SK-N-SH (cell line): Measurements from ENCODE around the gene EIF4H. TPM values are rescaled to one million over a fixed set of nuclear protein-coding genes. Genes with fewer than 3 reads are reported as not detected.

Experiments
- CTCF ChIA-PET: fragments of 300-600, 350-600 bp; formaldehyde crosslinking; extraction: SDS; loops from one replicate; lab custom pipeline; 2021; lab: Yijun Ruan, JAX
- POLR2A ChIA-PET: fragments of 350-600 bp; sonication (Branson Sonifier 250); formaldehyde crosslinking; extraction: SDS; loops from one replicate; lab custom pipeline; 2020; ENCODE audit warnings: antibody characterized with exemption, inconsistent platforms; lab: Yijun Ruan, JAX
- DNase-seq: peaks from one replicate; pipeline ENCODE4 v3.0.0; 2012
- H2AFZ ChIP-seq: fragments of 200-600 bp; sonication (generic); 2 replicates; pipeline ENCODE4 v1.8.1; 2016; ENCODE audit warnings: antibody characterized with exemption, mild to moderate bottlenecking, low read depth
- H3F3A ChIP-seq: fragments of 200-600 bp; sonication (generic); replicated peaks from 2 replicates; pipeline ENCODE3; 2016; ENCODE audit warnings: antibody characterized with exemption, mild to moderate bottlenecking; ENCODE audit not compliant: insufficient read depth
- H3K27ac ChIP-seq, 2 experiments: fragments of 200-500 bp in 1 of 2; fragments of 200-600 bp in 1 of 2; sonication (Bioruptor generic) in 1 of 2; sonication (generic), shearing (Covaris generic) in 1 of 2; 2 replicates each; pipeline versions ENCODE4 v1.5.1 to v1.6.1; 2014 to 2016; ENCODE audit warnings: low read depth in 2 of 2, inconsistent platforms in 1 of 2, low read length in 1 of 2, mild to moderate bottlenecking in 1 of 2, mixed read lengths in 1 of 2
- H3K27me3 ChIP-seq: fragments of 200-600 bp; sonication (generic), shearing (Covaris generic); 2 replicates; pipeline ENCODE4 v1.6.1; 2016; ENCODE audit warnings: mixed run types; ENCODE audit not compliant: insufficient read depth
- H3K36me3 ChIP-seq, 2 experiments: fragments of 200-500 bp in 1 of 2; fragments of 200-600 bp in 1 of 2; sonication (Bioruptor generic) in 1 of 2; sonication (generic) in 1 of 2; replicated peaks in 1 of 2; 2 replicates each; pipeline versions ENCODE3 to v1.5.1; 2014 to 2016; ENCODE audit warnings: low read length in 1 of 2, mild to moderate bottlenecking in 1 of 2; ENCODE audit not compliant: insufficient read depth in 2 of 2, control insufficient read depth in 1 of 2
- H3K4me1 ChIP-seq, 2 experiments: fragments of 200-500 bp in 1 of 2; fragments of 200-600 bp in 1 of 2; sonication (Bioruptor generic) in 1 of 2; sonication (generic), shearing (Covaris generic) in 1 of 2; 2 replicates each; pipeline versions ENCODE4 v1.5.1 to v1.6.1; 2014 to 2016; ENCODE audit warnings: low read depth in 1 of 2, low read length in 1 of 2, mixed run types in 1 of 2; ENCODE audit not compliant: insufficient read depth in 2 of 2, control insufficient read depth in 1 of 2
- H3K4me2 ChIP-seq: fragments of 200-600 bp; sonication (generic), shearing (Covaris generic); 2 replicates; pipeline ENCODE4 v1.6.1; 2017; ENCODE audit warnings: mixed run types
- H3K4me3 ChIP-seq, 2 experiments: fragments of 200-500 bp in 1 of 2; fragments of 200-600 bp in 1 of 2; sonication (Bioruptor generic) in 1 of 2; sonication (generic), shearing (Covaris generic) in 1 of 2; 2 replicates each; pipeline versions ENCODE4 v1.5.1 to v1.8.1; 2014 to 2016; ENCODE audit warnings: low read depth in 2 of 2, inconsistent platforms in 1 of 2, low read length in 1 of 2, mild to moderate bottlenecking in 1 of 2, mixed read lengths in 1 of 2, moderate library complexity in 1 of 2
- H3K79me2 ChIP-seq: fragments of 200-600 bp; sonication (generic); 2 replicates; pipeline ENCODE4 v1.8.1; 2017; ENCODE audit warnings: mild to moderate bottlenecking; ENCODE audit not compliant: insufficient read depth
- H3K9ac ChIP-seq: fragments of 200-600 bp; sonication (generic); 2 replicates; pipeline ENCODE4 v1.6.1; 2017; ENCODE audit warnings: mixed run types
- H3K9me2 ChIP-seq: fragments of 200-600 bp; sonication (generic); 2 replicates; pipeline ENCODE4 v1.6.1; 2017; ENCODE audit warnings: mixed run types
- H3K9me3 ChIP-seq: fragments of 200-600 bp; sonication (generic); 2 replicates; pipeline ENCODE4 v1.6.1; 2017; ENCODE audit warnings: mixed run types, mild to moderate bottlenecking, moderate library complexity
- H4K20me1 ChIP-seq: fragments of 200-600 bp; sonication (generic); 2 replicates; pipeline ENCODE4 v1.6.1; 2017; ENCODE audit warnings: mild to moderate bottlenecking, mixed run types; ENCODE audit not compliant: insufficient read depth
- FOSL2 ChIP-seq: IDR thresholded peaks from 2 replicates; pipeline ENCODE4 v1.4.0; 2012; ENCODE audit warnings: low read depth, mild to moderate bottlenecking, moderate library complexity, borderline replicate concordance
- MEF2A ChIP-seq: IDR thresholded peaks from 2 replicates; pipeline ENCODE4 v1.4.0; 2012; ENCODE audit warnings: low read depth, borderline replicate concordance
- MXI1 ChIP-seq: IDR thresholded peaks from 2 replicates; pipeline ENCODE4 v1.6.1; 2012; ENCODE audit warnings: mild to moderate bottlenecking, low read depth, low read length, improper control_type of control experiment
- NFIC ChIP-seq: IDR thresholded peaks from 2 replicates; pipeline ENCODE4 v1.4.0; 2012; ENCODE audit warnings: borderline replicate concordance
- RCOR1 ChIP-seq: fragments of 150-350 bp; IDR thresholded peaks from 2 replicates; pipeline ENCODE4 v1.6.1; 2017; ENCODE audit warnings: antibody characterized with exemption, low read length
- TEAD4 ChIP-seq: IDR thresholded peaks from 2 replicates; pipeline ENCODE4 v1.4.0; 2012; ENCODE audit warnings: mild to moderate bottlenecking, borderline replicate concordance; ENCODE audit not compliant: insufficient read depth
- WGBS: methylation state at CpG from one replicate; pipeline ENCODE4 v1.1.6; 2017; ENCODE audit warnings: low lambda C conversion rate; 5-methylcytosine and 5-hydroxymethylcytosine counted together
- polyA plus RNA-seq, 3 experiments: library from polyadenylated mRNA; depleted of rRNA; stranded (reverse); fragments of >200 nt; gene quantifications; 2 replicates each; pipeline ENCODE4 v1.2.3, GENCODE V29; 2012
- TF ChIP-seq, protein P1 (sequence below): IDR thresholded peaks from 2 replicates; pipeline ENCODE4 v1.4.0; 2012; ENCODE audit warnings: low read depth, borderline replicate concordance
- TF ChIP-seq, protein P2 (sequence below): IDR thresholded peaks from 2 replicates; pipeline ENCODE4 v1.6.1; 2012; ENCODE audit warnings: mild to moderate bottlenecking, low read depth, low read length, moderate library complexity
- TF ChIP-seq, protein P3 (sequence below): fragments of 150-350 bp; IDR thresholded peaks from 2 replicates; pipeline ENCODE4 v1.6.1; 2016; ENCODE audit warnings: mild to moderate bottlenecking, low read depth, low read length
- TF ChIP-seq, protein P4 (sequence below): fragments of 150-350 bp; IDR thresholded peaks from 2 replicates; pipeline ENCODE4 v1.6.1; 2017; ENCODE audit warnings: antibody characterized with exemption, low read length, low read depth, borderline replicate concordance

The EIF4H gene
- polyA plus RNA-seq, 1 of the 3 experiments (the other 2 are of a cell fraction): 468 TPM

DNA sequence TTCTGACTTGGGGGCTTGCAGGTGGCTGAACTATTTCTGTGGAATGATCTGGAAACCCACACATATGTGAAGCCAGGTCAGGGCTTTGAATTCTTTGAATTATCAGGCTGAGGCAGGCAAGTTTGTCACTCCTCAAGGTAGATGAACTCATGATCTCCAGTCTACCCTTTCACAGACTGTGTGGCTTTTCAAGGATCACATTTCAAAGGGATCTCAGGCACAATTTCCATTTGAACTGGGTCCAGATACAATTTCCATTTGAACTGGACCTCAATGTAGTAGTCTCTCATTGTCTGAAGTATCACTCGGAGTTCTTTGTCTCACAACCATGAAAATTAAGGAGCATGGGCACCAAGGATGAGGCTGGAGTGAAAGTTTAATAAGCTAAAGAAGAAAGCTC, 25.7 kb upstream of the EIF4H start:
- no peak overlapping the region for H3K4me2 ChIP-seq
- H3K9me3 ChIP-seq: no peaks in the 10 kb centered on the region
- no peak overlapping the region for H3K4me3 ChIP-seq
- DNase-seq: no peak
- no peak overlapping the region for H3K27ac ChIP-seq
- TF ChIP-seq FOSL2 (no peak), NFIC (no peak), TEAD4 (no peak), MEF2A (no peak), MXI1 (no peak), RCOR1 (no peak)
- TF ChIP-seq, protein P1, sequence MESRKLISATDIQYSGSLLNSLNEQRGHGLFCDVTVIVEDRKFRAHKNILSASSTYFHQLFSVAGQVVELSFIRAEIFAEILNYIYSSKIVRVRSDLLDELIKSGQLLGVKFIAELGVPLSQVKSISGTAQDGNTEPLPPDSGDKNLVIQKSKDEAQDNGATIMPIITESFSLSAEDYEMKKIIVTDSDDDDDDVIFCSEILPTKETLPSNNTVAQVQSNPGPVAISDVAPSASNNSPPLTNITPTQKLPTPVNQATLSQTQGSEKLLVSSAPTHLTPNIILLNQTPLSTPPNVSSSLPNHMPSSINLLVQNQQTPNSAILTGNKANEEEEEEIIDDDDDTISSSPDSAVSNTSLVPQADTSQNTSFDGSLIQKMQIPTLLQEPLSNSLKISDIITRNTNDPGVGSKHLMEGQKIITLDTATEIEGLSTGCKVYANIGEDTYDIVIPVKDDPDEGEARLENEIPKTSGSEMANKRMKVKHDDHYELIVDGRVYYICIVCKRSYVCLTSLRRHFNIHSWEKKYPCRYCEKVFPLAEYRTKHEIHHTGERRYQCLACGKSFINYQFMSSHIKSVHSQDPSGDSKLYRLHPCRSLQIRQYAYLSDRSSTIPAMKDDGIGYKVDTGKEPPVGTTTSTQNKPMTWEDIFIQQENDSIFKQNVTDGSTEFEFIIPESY: no peak
- TF ChIP-seq, protein P2, sequence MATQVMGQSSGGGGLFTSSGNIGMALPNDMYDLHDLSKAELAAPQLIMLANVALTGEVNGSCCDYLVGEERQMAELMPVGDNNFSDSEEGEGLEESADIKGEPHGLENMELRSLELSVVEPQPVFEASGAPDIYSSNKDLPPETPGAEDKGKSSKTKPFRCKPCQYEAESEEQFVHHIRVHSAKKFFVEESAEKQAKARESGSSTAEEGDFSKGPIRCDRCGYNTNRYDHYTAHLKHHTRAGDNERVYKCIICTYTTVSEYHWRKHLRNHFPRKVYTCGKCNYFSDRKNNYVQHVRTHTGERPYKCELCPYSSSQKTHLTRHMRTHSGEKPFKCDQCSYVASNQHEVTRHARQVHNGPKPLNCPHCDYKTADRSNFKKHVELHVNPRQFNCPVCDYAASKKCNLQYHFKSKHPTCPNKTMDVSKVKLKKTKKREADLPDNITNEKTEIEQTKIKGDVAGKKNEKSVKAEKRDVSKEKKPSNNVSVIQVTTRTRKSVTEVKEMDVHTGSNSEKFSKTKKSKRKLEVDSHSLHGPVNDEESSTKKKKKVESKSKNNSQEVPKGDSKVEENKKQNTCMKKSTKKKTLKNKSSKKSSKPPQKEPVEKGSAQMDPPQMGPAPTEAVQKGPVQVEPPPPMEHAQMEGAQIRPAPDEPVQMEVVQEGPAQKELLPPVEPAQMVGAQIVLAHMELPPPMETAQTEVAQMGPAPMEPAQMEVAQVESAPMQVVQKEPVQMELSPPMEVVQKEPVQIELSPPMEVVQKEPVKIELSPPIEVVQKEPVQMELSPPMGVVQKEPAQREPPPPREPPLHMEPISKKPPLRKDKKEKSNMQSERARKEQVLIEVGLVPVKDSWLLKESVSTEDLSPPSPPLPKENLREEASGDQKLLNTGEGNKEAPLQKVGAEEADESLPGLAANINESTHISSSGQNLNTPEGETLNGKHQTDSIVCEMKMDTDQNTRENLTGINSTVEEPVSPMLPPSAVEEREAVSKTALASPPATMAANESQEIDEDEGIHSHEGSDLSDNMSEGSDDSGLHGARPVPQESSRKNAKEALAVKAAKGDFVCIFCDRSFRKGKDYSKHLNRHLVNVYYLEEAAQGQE: no peak
- TF ChIP-seq, protein P3, sequence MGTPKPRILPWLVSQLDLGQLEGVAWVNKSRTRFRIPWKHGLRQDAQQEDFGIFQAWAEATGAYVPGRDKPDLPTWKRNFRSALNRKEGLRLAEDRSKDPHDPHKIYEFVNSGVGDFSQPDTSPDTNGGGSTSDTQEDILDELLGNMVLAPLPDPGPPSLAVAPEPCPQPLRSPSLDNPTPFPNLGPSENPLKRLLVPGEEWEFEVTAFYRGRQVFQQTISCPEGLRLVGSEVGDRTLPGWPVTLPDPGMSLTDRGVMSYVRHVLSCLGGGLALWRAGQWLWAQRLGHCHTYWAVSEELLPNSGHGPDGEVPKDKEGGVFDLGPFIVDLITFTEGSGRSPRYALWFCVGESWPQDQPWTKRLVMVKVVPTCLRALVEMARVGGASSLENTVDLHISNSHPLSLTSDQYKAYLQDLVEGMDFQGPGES: no peak
- TF ChIP-seq, protein P4, sequence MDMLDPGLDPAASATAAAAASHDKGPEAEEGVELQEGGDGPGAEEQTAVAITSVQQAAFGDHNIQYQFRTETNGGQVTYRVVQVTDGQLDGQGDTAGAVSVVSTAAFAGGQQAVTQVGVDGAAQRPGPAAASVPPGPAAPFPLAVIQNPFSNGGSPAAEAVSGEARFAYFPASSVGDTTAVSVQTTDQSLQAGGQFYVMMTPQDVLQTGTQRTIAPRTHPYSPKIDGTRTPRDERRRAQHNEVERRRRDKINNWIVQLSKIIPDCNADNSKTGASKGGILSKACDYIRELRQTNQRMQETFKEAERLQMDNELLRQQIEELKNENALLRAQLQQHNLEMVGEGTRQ: no peak
- TF ChIP-seq, all 33 proteins: peak for 0
- no peak overlapping the region for H2AFZ ChIP-seq
- no peaks in the 10 kb centered on the region for H3K27me3 ChIP-seq
- H4K20me1 ChIP-seq: no peaks in the 10 kb centered on the region
- H3K9ac ChIP-seq: no peak overlapping the region
- 90% methylated on average over 1 of the region's 1 CpG for WGBS
- no peaks in the 10 kb centered on the region for H3K79me2 ChIP-seq
- no peaks in the 10 kb centered on the region for H3K36me3 ChIP-seq
- H3K9me2 ChIP-seq: no peaks in the 10 kb centered on the region
- H3F3A ChIP-seq: no peaks in the 10 kb centered on the region
- POLR2A ChIA-PET: interaction anchor here (1.2 kb wide), 1 partner anchor 26 kb away, joined by 4 read pairs; the partner anchor contains the start of gene EIF4H
- H3K4me1 ChIP-seq: peaks cover 0 to 2% of the 10 kb centered on the region in 2 experiments; a peak in 1 of 4 replicates
- CTCF ChIA-PET: interaction anchor here (1.0 to 1.6 kb wide), 4 partner anchors 10 to 414 kb away, joined by 3 to 5 read pairs (median 3); no protein-coding TSS in a partner anchor
